Calu3 (cell line): ENCODE results near the gene CLIP2. TPM values are rescaled to one million over a fixed set of nuclear protein-coding genes. Genes with fewer than 3 reads are reported as not detected.

Experiments used
- BruUV-seq: library from RNA; stranded (reverse); fragments of 400-500 nt; replicated peaks from 2 replicates; lab custom pipeline; 2021; lab: Mats Ljungman, UMichigan
- CTCF ChIA-PET: fragments of 300-600 bp; sonication (Branson Sonifier 250); formaldehyde crosslinking; loops from one replicate; lab custom pipeline; 2022; ENCODE audit warnings: antibody characterized with exemption; lab: Charles Lee
- DNase-seq: peaks from one replicate; pipeline ENCODE4 v3.0.0; 2022
- H3K27ac Mint-ChIP-seq: one replicate; pipeline ENCODE4 v1.8.0; 2022; ENCODE audit warnings: mixed read lengths; ENCODE audit not compliant: unreplicated experiment
- H3K27me3 Mint-ChIP-seq: one replicate; pipeline ENCODE4 v1.8.0; 2022; ENCODE audit warnings: mixed read lengths; ENCODE audit not compliant: unreplicated experiment
- H3K36me3 Mint-ChIP-seq: one replicate; pipeline ENCODE4 v1.8.0; 2022; ENCODE audit warnings: mild to moderate bottlenecking, moderate library complexity, mixed read lengths; ENCODE audit not compliant: insufficient read depth, unreplicated experiment
- H3K4me1 Mint-ChIP-seq: one replicate; pipeline ENCODE4 v1.8.0; 2022; ENCODE audit warnings: mild to moderate bottlenecking, low read depth, mixed read lengths; ENCODE audit not compliant: unreplicated experiment
- H3K4me3 Mint-ChIP-seq: one replicate; pipeline ENCODE4 v1.8.0; 2022; ENCODE audit warnings: mild to moderate bottlenecking, low read depth, moderate library complexity, mixed read lengths; ENCODE audit not compliant: unreplicated experiment
- H3K9me3 Mint-ChIP-seq: one replicate; pipeline ENCODE4 v1.8.0; 2022; ENCODE audit warnings: low read depth, mixed read lengths; ENCODE audit not compliant: unreplicated experiment
- CTCF ChIP-seq: fragments of 200-600 bp; IDR thresholded peaks from one replicate; pipeline ENCODE4 v1.8.0; 2022; ENCODE audit warnings: antibody characterized with exemption; ENCODE audit not compliant: unreplicated experiment
- intact Hi-C: fragments of 100-400 bp; cut with micrococcal nuclease; formaldehyde crosslinking; loops from one replicate; pipeline ENCODE4 v1.10.0; 2022; ENCODE audit not compliant: unreplicated experiment
- total RNA-seq: library from RNA; stranded (reverse); gene quantifications from 2 replicates; pipeline ENCODE4 v1.2.3, GENCODE V29; 2022

The CLIP2 gene
- total RNA-seq, 1 experiment from 2014 or later, result 22.4 TPM

- no peak overlapping the region for H3K27ac Mint-ChIP-seq
- TF ChIP-seq CTCF, result no peak
- no peak for DNase-seq
- intact Hi-C loops, result loop anchor here (5.0 kb wide), 1 partner anchor 337 kb away; no protein-coding TSS in a partner anchor
- no peak overlapping the region for H3K4me3 Mint-ChIP-seq
- H3K9me3 Mint-ChIP-seq, result no peaks in the 10 kb centered on the region
- CTCF ChIA-PET, result no interaction called here
- peaks cover 31% of the 10 kb centered on the region for H3K36me3 Mint-ChIP-seq
- H3K27me3 Mint-ChIP-seq, result no peaks in the 10 kb centered on the region
- H3K4me1 Mint-ChIP-seq, result no peaks in the 10 kb centered on the region
- BruUV-seq, result no TSS peak
These were observed 115.5 kb downstream of the CLIP2 start for GRCh38 chr7:74404741-74405140.

- TSS peak; percentile 57 for BruUV-seq
- CTCF ChIA-PET, result interaction anchor here (0.7 kb wide), 1 partner anchor 149 kb away, joined by 5 read pairs; no protein-coding TSS in a partner anchor
These were observed 116.1 kb downstream of the CLIP2 start for GRCh38 chr7:74405191-74405898.

GRCh38 chr7:74405899-74406512 lies 116.8 kb downstream of the CLIP2 start:
- Mint-ChIP-seq H3K9me3 (no peaks in the 10 kb centered on the region), H3K27ac (no peak overlapping the region), H3K27me3 (no peaks in the 10 kb centered on the region), H3K4me3 (no peak overlapping the region), H3K36me3 (peaks cover 28% of the 10 kb centered on the region), H3K4me1 (no peaks in the 10 kb centered on the region)
- no peak for DNase-seq
- intact Hi-C loops, result no loop called here
- BruUV-seq, result no TSS peak
- TF ChIP-seq CTCF, result no peak
- CTCF ChIA-PET, result interaction anchor here (0.7 kb wide), 1 partner anchor 149 kb away, joined by 5 read pairs; no protein-coding TSS in a partner anchor

More at GRCh38 chr7:74405191-74405898, 116.1 kb downstream of the CLIP2 start:
- H3K4me3 Mint-ChIP-seq, result no peak overlapping the region
- peaks cover 31% of the 10 kb centered on the region for H3K36me3 Mint-ChIP-seq
- intact Hi-C loops, result no loop called here
- DNase-seq, result no peak
- no peaks in the 10 kb centered on the region for H3K9me3 Mint-ChIP-seq
- H3K4me1 Mint-ChIP-seq, result no peaks in the 10 kb centered on the region
- H3K27ac Mint-ChIP-seq, result no peak overlapping the region
- peak; percentile 17 for TF ChIP-seq CTCF
- no peaks in the 10 kb centered on the region for H3K27me3 Mint-ChIP-seq

GRCh38 chr7:74407958-74408357 lies 118.8 kb downstream of the CLIP2 start:
- no peaks in the 10 kb centered on the region for H3K4me1 Mint-ChIP-seq
- H3K27me3 Mint-ChIP-seq, result no peaks in the 10 kb centered on the region
- H3K27ac Mint-ChIP-seq, result no peak overlapping the region
- DNase-seq, result no peak
- intact Hi-C loops, result no loop called here
- H3K9me3 Mint-ChIP-seq, result no peaks in the 10 kb centered on the region
- TF ChIP-seq CTCF, result no peak
- BruUV-seq, result no TSS peak
- peaks cover 22% of the 10 kb centered on the region for H3K36me3 Mint-ChIP-seq
- CTCF ChIA-PET, result no interaction called here
- no peak overlapping the region for H3K4me3 Mint-ChIP-seq
